CD4-positive, CD25-positive, alpha-beta regulatory T cell (primary cell): ENCODE results near the gene PLEKHG4B. TPM values are rescaled to one million over a fixed set of nuclear protein-coding genes. Genes with fewer than 3 reads are reported as not detected.

Experiments used
- ATAC-seq, 2 donors: fragments of 150-1000 bp; cut with Tn5 transposase; one replicate each; pipeline ENCODE4 v1.10.0; 2021; ENCODE audit warnings: low read depth in 2 of 2, moderate number of reproducible peaks in 2 of 2, moderate library complexity in 1 of 2
- DNase-seq, 3 donors: peaks; one replicate each; pipeline versions ENCODE4 v3.0.0 to v3.0.0-alpha.2; 2012 to 2022; ENCODE audit warnings: mixed read lengths in 1 of 3
- H3K27ac ChIP-seq: one replicate; pipeline ENCODE4 v1.7.0; 2013; ENCODE audit warnings: mild to moderate bottlenecking, low read length; ENCODE audit not compliant: insufficient read depth, poor library complexity, severe bottlenecking
- H3K27me3 ChIP-seq: one replicate; pipeline ENCODE4 v1.7.0; 2013; ENCODE audit warnings: low read length; ENCODE audit not compliant: control insufficient read depth, insufficient read depth
- H3K36me3 ChIP-seq: one replicate; pipeline ENCODE4 v1.7.0; 2013; ENCODE audit warnings: mild to moderate bottlenecking, low read length, moderate library complexity; ENCODE audit not compliant: control insufficient read depth, insufficient read depth
- H3K4me1 ChIP-seq: 2 replicates; pipeline ENCODE4 v1.7.0; 2013; ENCODE audit warnings: mild to moderate bottlenecking, low read length; ENCODE audit not compliant: insufficient read depth, control insufficient read depth, poor library complexity, severe bottlenecking
- H3K4me3 ChIP-seq: one replicate; pipeline ENCODE4 v1.7.0; 2013; ENCODE audit warnings: low read depth, mild to moderate bottlenecking, low read length, moderate library complexity
- H3K9me3 ChIP-seq, 2 experiments: 1 replicate in 1 of 2; 2 replicates in 1 of 2; pipeline ENCODE4 v1.7.0; 2013; ENCODE audit warnings: low read length in 2 of 2, mild to moderate bottlenecking in 1 of 2, moderate library complexity in 1 of 2; ENCODE audit not compliant: control insufficient read depth in 2 of 2
- H3K27ac Mint-ChIP-seq, 3 donors: one replicate each; pipeline ENCODE4 v1.8.0; 2020 to 2022; ENCODE audit warnings: mild to moderate bottlenecking in 3 of 3, mixed read lengths in 3 of 3, moderate library complexity in 2 of 3
- H3K27me3 Mint-ChIP-seq: one replicate; pipeline ENCODE4 v1.8.0; 2022; ENCODE audit warnings: mild to moderate bottlenecking, mixed read lengths
- H3K36me3 Mint-ChIP-seq: one replicate; pipeline ENCODE4 v1.8.0; 2020; ENCODE audit warnings: mixed read lengths
- H3K4me1 Mint-ChIP-seq, 4 donors: one replicate each; pipeline ENCODE4 v1.8.0; 2020 to 2022; ENCODE audit warnings: mixed read lengths in 4 of 4, mild to moderate bottlenecking in 1 of 4
- H3K4me3 Mint-ChIP-seq, 4 donors: one replicate each; pipeline ENCODE4 v1.8.0; 2020 to 2022; ENCODE audit warnings: mild to moderate bottlenecking in 4 of 4, mixed read lengths in 4 of 4, moderate library complexity in 3 of 4
- H3K9me3 Mint-ChIP-seq, 7 donors: one replicate each; pipeline ENCODE4 v1.8.0; 2020 to 2022; ENCODE audit warnings: mixed read lengths in 7 of 7, mild to moderate bottlenecking in 3 of 7, moderate library complexity in 2 of 7
- polyA plus RNA-seq, 4 donors: library from polyadenylated mRNA; unstranded; fragments of 300-500 nt; fragmentation: Illumina TruSeq; gene quantifications; one replicate each; pipeline ENCODE4 v1.2.3, GENCODE V29; 2021
- total RNA-seq: library from RNA; stranded (reverse); gene quantifications from one replicate; pipeline ENCODE4 v1.2.3, GENCODE V29; 2022

Gene PLEKHG4B
- total and polyA plus RNA-seq, 5 donors from 2014 or later: not detected

- no peak overlapping the region for H3K4me3 Mint-ChIP-seq
- H3K27me3 ChIP-seq: no peaks in the 10 kb centered on the region
- no peaks in the 10 kb centered on the region for H3K9me3 ChIP-seq
- peaks cover 15% of the 10 kb centered on the region for H3K27me3 Mint-ChIP-seq
- H3K36me3 ChIP-seq: no peaks in the 10 kb centered on the region
- H3K4me1 Mint-ChIP-seq: no peaks in the 10 kb centered on the region
- no peaks in the 10 kb centered on the region for H3K36me3 Mint-ChIP-seq
- H3K4me1 ChIP-seq: no peaks in the 10 kb centered on the region
- ATAC-seq (no peak), DNase-seq (no peak)
- H3K27ac Mint-ChIP-seq: no peak overlapping the region
- H3K4me3 ChIP-seq: no peak overlapping the region
- H3K9me3 Mint-ChIP-seq: no peaks in the 10 kb centered on the region
- H3K27ac ChIP-seq: no peak overlapping the region
These were observed 14.4 kb upstream of the PLEKHG4B start for GRCh38 chr5:77546-77945.

- no peak overlapping the region for H3K4me3 Mint-ChIP-seq
These were observed 13.8 kb upstream of the PLEKHG4B start for GRCh38 chr5:77957-78804.

GRCh38 chr5:78805-79149 is 13.2 kb upstream of the PLEKHG4B start:
- H3K36me3 Mint-ChIP-seq: no peaks in the 10 kb centered on the region
- no peaks in the 10 kb centered on the region for H3K9me3 ChIP-seq
- no peaks in the 10 kb centered on the region for H3K4me1 Mint-ChIP-seq
- ATAC-seq (no peak), DNase-seq (no peak)
- no peaks in the 10 kb centered on the region for H3K27me3 ChIP-seq
- H3K4me1 ChIP-seq: no peaks in the 10 kb centered on the region
- H3K4me3 ChIP-seq: no peak overlapping the region
- no peaks in the 10 kb centered on the region for H3K36me3 ChIP-seq
- no peak overlapping the region for H3K27ac Mint-ChIP-seq
- no peak overlapping the region for H3K27ac ChIP-seq
- peaks cover 0 to 5% (median 0%) of the 10 kb centered on the region in 7 donors for H3K9me3 Mint-ChIP-seq
- H3K27me3 Mint-ChIP-seq: peaks cover 15% of the 10 kb centered on the region
- no peak overlapping the region for H3K4me3 Mint-ChIP-seq

More at GRCh38 chr5:77957-78804, 13.8 kb upstream of the PLEKHG4B start:
- H3K27ac Mint-ChIP-seq: no peak overlapping the region
- H3K9me3 ChIP-seq: no peaks in the 10 kb centered on the region
- H3K36me3 ChIP-seq: no peaks in the 10 kb centered on the region
- no peak for ATAC-seq
- no peaks in the 10 kb centered on the region for H3K4me1 ChIP-seq
- no peak overlapping the region for H3K27ac ChIP-seq
- H3K9me3 Mint-ChIP-seq: peaks cover 0 to 5% (median 0%) of the 10 kb centered on the region in 7 donors
- H3K36me3 Mint-ChIP-seq: no peaks in the 10 kb centered on the region
- peaks cover 15% of the 10 kb centered on the region for H3K27me3 Mint-ChIP-seq
- H3K4me1 Mint-ChIP-seq: no peaks in the 10 kb centered on the region
- H3K4me3 ChIP-seq: no peak overlapping the region
- peak in 1 of 3 donors; percentile 25 for DNase-seq
- no peaks in the 10 kb centered on the region for H3K27me3 ChIP-seq

- Mint-ChIP-seq H3K9me3 (peaks cover 0 to 5% (median 0%) of the 10 kb centered on the region in 7 donors), H3K4me3 (no peak overlapping the region), H3K27me3 (peaks cover 12% of the 10 kb centered on the region), H3K4me1 (no peaks in the 10 kb centered on the region), H3K27ac (no peak overlapping the region), H3K36me3 (no peaks in the 10 kb centered on the region)
- no peak overlapping the region for H3K4me3 ChIP-seq
- H3K4me1 ChIP-seq: no peaks in the 10 kb centered on the region
- H3K9me3 ChIP-seq: no peaks in the 10 kb centered on the region
- H3K36me3 ChIP-seq: no peaks in the 10 kb centered on the region
- DNase-seq: no peak
- ATAC-seq: no peak
- H3K27me3 ChIP-seq: no peaks in the 10 kb centered on the region
- H3K27ac ChIP-seq: no peak overlapping the region
These were observed 12.7 kb upstream of the PLEKHG4B start for GRCh38 chr5:79263-79662.

- H3K27me3 ChIP-seq: no peaks in the 10 kb centered on the region
- Mint-ChIP-seq H3K27ac (no peak overlapping the region), H3K27me3 (peaks cover 11% of the 10 kb centered on the region), H3K4me1 (no peaks in the 10 kb centered on the region), H3K36me3 (no peaks in the 10 kb centered on the region), H3K9me3 (peaks cover 0 to 5% (median 0%) of the 10 kb centered on the region in 7 donors), H3K4me3 (no peak overlapping the region)
- H3K27ac ChIP-seq: no peak overlapping the region
- no peak for DNase-seq
- no peaks in the 10 kb centered on the region for H3K9me3 ChIP-seq
- ATAC-seq: no peak
- H3K36me3 ChIP-seq: no peaks in the 10 kb centered on the region
- no peaks in the 10 kb centered on the region for H3K4me1 ChIP-seq
- H3K4me3 ChIP-seq: no peak overlapping the region
These were observed 12.1 kb upstream of the PLEKHG4B start for GRCh38 chr5:79821-80220.

- no peak for DNase-seq
- no peaks in the 10 kb centered on the region for H3K36me3 Mint-ChIP-seq
- no peak for ATAC-seq
- H3K27me3 Mint-ChIP-seq: peaks cover 3% of the 10 kb centered on the region
- Histone ChIP-seq H3K4me3 (no peak overlapping the region), H3K4me1 (no peaks in the 10 kb centered on the region), H3K9me3 (no peaks in the 10 kb centered on the region), H3K36me3 (no peaks in the 10 kb centered on the region), H3K27me3 (no peaks in the 10 kb centered on the region), H3K27ac (no peak overlapping the region)
- H3K9me3 Mint-ChIP-seq: peaks cover 0 to 5% (median 0%) of the 10 kb centered on the region in 7 donors
- no peak overlapping the region for H3K4me3 Mint-ChIP-seq
- no peaks in the 10 kb centered on the region for H3K4me1 Mint-ChIP-seq
- H3K27ac Mint-ChIP-seq: no peak overlapping the region
These were observed 10.5 kb upstream of the PLEKHG4B start for GRCh38 chr5:81391-82021.

- Mint-ChIP-seq H3K4me1 (no peaks in the 10 kb centered on the region), H3K27me3 (peaks cover 4% of the 10 kb centered on the region), H3K9me3 (peaks cover 0 to 5% (median 0%) of the 10 kb centered on the region in 7 donors), H3K4me3 (no peak overlapping the region), H3K27ac (no peak overlapping the region), H3K36me3 (no peaks in the 10 kb centered on the region)
- no peak for ATAC-seq
- Histone ChIP-seq H3K27me3 (no peaks in the 10 kb centered on the region), H3K4me3 (no peak overlapping the region), H3K4me1 (no peaks in the 10 kb centered on the region), H3K9me3 (no peaks in the 10 kb centered on the region), H3K27ac (no peak overlapping the region), H3K36me3 (no peaks in the 10 kb centered on the region)
- no peak for DNase-seq
These were observed 9.9 kb upstream of the PLEKHG4B start for GRCh38 chr5:82097-82496.

- Mint-ChIP-seq H3K4me3 (no peak overlapping the region), H3K36me3 (no peaks in the 10 kb centered on the region)
These were observed 9.4 kb upstream of the PLEKHG4B start for GRCh38 chr5:82570-82969.

More at GRCh38 chr5:82570-82969, 9.4 kb upstream of the PLEKHG4B start:
- peaks cover 4% of the 10 kb centered on the region for H3K27me3 Mint-ChIP-seq
- DNase-seq (no peak), ATAC-seq (no peak)
- peaks cover 0 to 5% (median 0%) of the 10 kb centered on the region in 7 donors for H3K9me3 Mint-ChIP-seq
- H3K27ac ChIP-seq: no peak overlapping the region
- H3K4me1 ChIP-seq: no peaks in the 10 kb centered on the region
- H3K9me3 ChIP-seq: no peaks in the 10 kb centered on the region
- H3K4me3 ChIP-seq: no peak overlapping the region
- no peak overlapping the region for H3K27ac Mint-ChIP-seq
- H3K4me1 Mint-ChIP-seq: no peaks in the 10 kb centered on the region
- no peaks in the 10 kb centered on the region for H3K36me3 ChIP-seq
- no peaks in the 10 kb centered on the region for H3K27me3 ChIP-seq
